ENCODE measurements around the gene ADAM33.

DNA sequence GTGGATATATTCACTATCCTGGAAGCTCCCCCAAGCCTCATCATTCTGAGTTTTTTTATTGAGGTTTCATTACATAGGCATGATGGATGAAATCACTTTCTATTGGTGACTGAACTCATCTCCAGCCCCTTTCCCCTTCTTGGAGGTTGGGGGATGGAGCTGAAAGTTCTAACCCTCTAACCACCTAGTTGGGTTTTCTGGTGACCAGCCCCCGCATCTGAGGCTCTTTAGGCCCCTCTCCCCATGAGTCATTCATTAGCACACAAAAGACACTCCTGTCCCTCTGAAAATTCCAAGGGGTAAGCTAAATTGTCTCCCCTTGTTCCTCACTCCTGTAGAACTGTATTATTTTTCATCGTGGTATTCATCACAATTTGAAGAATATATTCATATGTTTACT is 51.9 kb downstream of the ADAM33 start:
- no peak for TF ChIP-seq CTCF (IDR thresholded peaks at IDR 0.05; ENCODE audit: insufficient read depth, low read length, poor library complexity, severe bottlenecking)
- no peak for TF ChIP-seq EZH2phosphoT487 (conservative IDR thresholded peaks at IDR 0.05; ENCODE audit: low read length)
